ENCODE data around the gene HKDC1. TPM values are rescaled to one million over a fixed set of nuclear protein-coding genes. Genes with fewer than 3 reads are reported as not detected.
"Not testable (repeated sequence)": the region's sequence is repeated elsewhere in the genome, so short reads cannot be mapped to it uniquely, and the experiment has no call there.

HKDC1 gene
- total RNA-seq, 2 donors from 2014 or later: 1.7 to 8.2 TPM

- H3K36me3 Mint-ChIP-seq (ENCODE audit: low read depth); ATAC-seq: not testable (repeated sequence)
- H3K27me3 Mint-ChIP-seq: peaks cover 14% of the 10 kb centered on the region
Observed at GRCh38 chr10:69284402-69284801, 64.3 kb downstream of the HKDC1 start.

DNA sequence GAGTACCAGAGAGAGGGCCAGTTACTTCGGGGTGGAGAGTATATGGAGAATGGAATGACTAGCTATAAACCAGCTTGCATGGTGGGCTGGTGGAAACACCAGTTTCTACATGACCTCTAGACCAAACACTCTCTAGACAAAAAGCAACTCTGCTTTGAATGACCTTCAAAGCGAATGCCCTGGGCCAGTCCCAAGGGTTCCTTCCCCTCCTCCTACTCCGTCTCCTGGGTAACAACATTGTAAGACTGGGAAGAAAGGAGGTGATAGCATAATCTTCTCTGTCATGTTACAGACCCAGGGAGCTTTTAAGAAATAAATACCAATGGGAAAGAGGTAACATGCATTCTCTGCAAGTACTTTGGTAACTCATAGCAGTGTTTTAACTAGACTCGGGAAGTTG, 65.6 kb downstream of the HKDC1 start:
- H3K4me3 Mint-ChIP-seq: no peak overlapping the region
- no peak for DNase-seq
- ATAC-seq: no peak

More at GRCh38 chr10:69284402-69284801, 64.3 kb downstream of the HKDC1 start:
- H3K4me3 Mint-ChIP-seq; DNase-seq; H3K4me1 Mint-ChIP-seq; H3K9me3 ChIP-seq (ENCODE audit: control insufficient read depth, low read length, poor library complexity, severe bottlenecking); H3K27ac Mint-ChIP-seq: not testable (repeated sequence)

DNA sequence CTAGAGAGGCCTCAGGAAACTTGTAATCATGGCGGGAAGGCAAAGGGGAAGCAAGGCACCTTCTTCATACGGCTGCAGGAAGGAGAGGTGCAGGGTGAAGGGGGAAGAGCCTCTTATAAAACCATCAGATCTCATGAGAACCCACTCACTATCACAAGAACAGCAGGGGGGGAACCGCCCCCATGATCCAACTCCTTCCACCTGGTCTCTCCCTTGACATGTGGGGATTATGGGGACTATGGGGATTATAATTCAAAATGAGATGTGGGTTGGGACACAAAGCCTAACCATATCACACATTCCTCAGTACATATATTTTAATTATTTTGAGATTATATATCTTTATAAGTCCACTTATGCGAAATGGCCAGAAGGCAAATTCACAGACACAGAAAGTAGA, 67.0 kb downstream of the HKDC1 start:
- Mint-ChIP-seq H3K27ac (no peak overlapping the region), H3K4me1 (peaks cover 3% of the 10 kb centered on the region), H3K27me3 (peaks cover 6% of the 10 kb centered on the region), H3K36me3 (ENCODE audit: low read depth) (no peaks in the 10 kb centered on the region), H3K4me3 (no peak overlapping the region)
- H3K9me3 ChIP-seq (ENCODE audit: control insufficient read depth, low read length, poor library complexity, severe bottlenecking): no peaks in the 10 kb centered on the region
- DNase-seq (no peak), ATAC-seq (no peak)

More for the DNA sequence above, 65.6 kb downstream of the HKDC1 start:
- Mint-ChIP-seq H3K36me3 (ENCODE audit: low read depth) (no peaks in the 10 kb centered on the region), H3K27me3 (peaks cover 14% of the 10 kb centered on the region), H3K27ac (no peak overlapping the region), H3K4me1 (peaks cover 5% of the 10 kb centered on the region)
- no peaks in the 10 kb centered on the region for H3K9me3 ChIP-seq (ENCODE audit: control insufficient read depth, low read length, poor library complexity, severe bottlenecking)

GRCh38 chr10:69290993-69291392, 70.9 kb downstream of the HKDC1 start:
- ATAC-seq (no peak), DNase-seq (no peak)
- Mint-ChIP-seq H3K4me3 (no peak overlapping the region), H3K27ac (peak overlapping the region; percentile 39), H3K4me1 (peaks cover 5% of the 10 kb centered on the region), H3K36me3 (ENCODE audit: low read depth) (no peaks in the 10 kb centered on the region), H3K27me3 (peaks cover 7% of the 10 kb centered on the region)
- H3K9me3 ChIP-seq (ENCODE audit: control insufficient read depth, low read length, poor library complexity, severe bottlenecking): no peaks in the 10 kb centered on the region

- Mint-ChIP-seq H3K27ac (no peak overlapping the region), H3K36me3 (ENCODE audit: low read depth) (peaks cover 4% of the 10 kb centered on the region), H3K4me1 (peaks cover 3% of the 10 kb centered on the region), H3K27me3 (peaks cover 13% of the 10 kb centered on the region), H3K4me3 (no peak overlapping the region)
- no peak for ATAC-seq
- H3K9me3 ChIP-seq (ENCODE audit: control insufficient read depth, low read length, poor library complexity, severe bottlenecking): no peaks in the 10 kb centered on the region
- no peak for DNase-seq
Observed at GRCh38 chr10:69292459-69292858, 72.3 kb downstream of the HKDC1 start.

DNA sequence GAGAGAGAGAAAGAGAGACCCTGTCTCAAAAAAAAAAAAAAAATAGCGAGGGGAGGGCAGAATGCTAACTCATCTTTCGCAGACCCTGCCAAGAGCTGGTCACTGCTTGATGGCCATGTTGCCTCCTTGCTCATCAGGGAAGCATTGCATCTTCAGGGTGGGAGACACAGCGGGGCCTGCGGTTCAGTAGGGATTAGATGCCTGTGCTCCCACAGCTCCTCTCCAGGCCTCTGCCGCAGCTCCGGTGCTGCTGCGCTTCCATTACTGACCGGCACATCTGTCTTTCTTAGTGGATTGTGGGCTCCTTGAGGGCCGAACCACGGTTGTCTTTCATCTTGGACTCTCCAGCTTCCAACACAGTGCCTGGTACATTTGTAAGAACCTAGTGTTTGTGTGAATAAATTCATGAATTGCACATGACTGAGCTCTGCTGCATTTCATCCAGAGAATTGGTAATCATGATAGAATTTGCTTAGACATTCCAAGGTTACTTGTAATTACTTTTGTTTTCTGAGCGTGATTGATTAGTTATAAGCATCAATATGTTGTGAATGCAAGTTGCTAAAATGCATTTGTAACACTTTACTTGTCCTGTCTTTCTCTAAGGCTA, 75.0 kb downstream of the HKDC1 start:
- Mint-ChIP-seq H3K27ac (no peak overlapping the region), H3K36me3 (ENCODE audit: low read depth) (peaks cover 4% of the 10 kb centered on the region), H3K4me3 (no peak overlapping the region), H3K4me1 (peaks cover 3% of the 10 kb centered on the region), H3K27me3 (peaks cover 13% of the 10 kb centered on the region)
- ATAC-seq: no peak
- no peak for DNase-seq
- no peaks in the 10 kb centered on the region for H3K9me3 ChIP-seq (ENCODE audit: control insufficient read depth, low read length, poor library complexity, severe bottlenecking)

- no peak for DNase-seq
- no peaks in the 10 kb centered on the region for H3K27me3 Mint-ChIP-seq
- H3K9me3 ChIP-seq (ENCODE audit: control insufficient read depth, low read length, poor library complexity, severe bottlenecking): no peaks in the 10 kb centered on the region
- H3K4me1 Mint-ChIP-seq: no peaks in the 10 kb centered on the region
- no peaks in the 10 kb centered on the region for H3K36me3 Mint-ChIP-seq (ENCODE audit: low read depth)
- H3K27ac Mint-ChIP-seq: no peak overlapping the region
- H3K4me3 Mint-ChIP-seq: no peak overlapping the region
- no peak for ATAC-seq
Observed at GRCh38 chr10:69303632-69304051, 83.5 kb downstream of the HKDC1 start.

- no peak overlapping the region for H3K27ac Mint-ChIP-seq
- no peak for ATAC-seq
- DNase-seq: no peak
- no peaks in the 10 kb centered on the region for H3K36me3 Mint-ChIP-seq (ENCODE audit: low read depth)
- H3K27me3 Mint-ChIP-seq: no peaks in the 10 kb centered on the region
- H3K9me3 ChIP-seq (ENCODE audit: control insufficient read depth, low read length, poor library complexity, severe bottlenecking): no peaks in the 10 kb centered on the region
- H3K4me1 Mint-ChIP-seq: peaks cover 5% of the 10 kb centered on the region
- H3K4me3 Mint-ChIP-seq: no peak overlapping the region
Observed at GRCh38 chr10:69306421-69306820, 86.3 kb downstream of the HKDC1 start.

- DNase-seq: no peak
- no peaks in the 10 kb centered on the region for H3K36me3 Mint-ChIP-seq (ENCODE audit: low read depth)
- peaks cover 5% of the 10 kb centered on the region for H3K4me1 Mint-ChIP-seq
- H3K4me3 Mint-ChIP-seq: no peak overlapping the region
- H3K9me3 ChIP-seq (ENCODE audit: control insufficient read depth, low read length, poor library complexity, severe bottlenecking): no peaks in the 10 kb centered on the region
- no peak overlapping the region for H3K27ac Mint-ChIP-seq
- ATAC-seq: no peak
- H3K27me3 Mint-ChIP-seq: no peaks in the 10 kb centered on the region
Observed at GRCh38 chr10:69307434-69307833, 87.3 kb downstream of the HKDC1 start.

DNA sequence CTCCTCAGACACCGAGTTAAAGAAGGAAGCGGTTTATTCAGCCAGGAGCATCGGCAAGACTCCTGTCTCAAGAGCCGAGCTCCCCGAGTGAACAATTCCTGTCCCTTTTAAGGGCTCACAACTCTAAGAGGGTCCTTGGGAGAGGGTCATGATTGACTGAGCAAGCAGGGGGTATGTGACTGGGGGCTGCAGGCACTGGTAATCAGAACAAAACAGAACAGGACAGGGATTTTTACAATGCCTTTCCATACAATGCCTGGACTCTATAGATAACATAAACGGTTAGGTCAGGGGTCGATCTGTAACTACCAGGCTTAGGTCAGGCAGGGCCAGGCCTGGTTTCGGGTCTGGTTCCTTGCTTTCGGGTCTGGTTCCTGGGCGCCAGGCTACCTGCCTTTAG, 88.2 kb downstream of the HKDC1 start:
- not testable (repeated sequence) for H3K27ac Mint-ChIP-seq; H3K27me3 Mint-ChIP-seq; H3K9me3 ChIP-seq (ENCODE audit: control insufficient read depth, low read length, poor library complexity, severe bottlenecking); H3K36me3 Mint-ChIP-seq (ENCODE audit: low read depth); DNase-seq; H3K4me1 Mint-ChIP-seq; H3K4me3 Mint-ChIP-seq; ATAC-seq

- ATAC-seq (no peak), DNase-seq (no peak)
- Mint-ChIP-seq H3K27me3 (no peaks in the 10 kb centered on the region), H3K36me3 (ENCODE audit: low read depth) (no peaks in the 10 kb centered on the region), H3K4me3 (no peak overlapping the region), H3K4me1 (peaks cover 5% of the 10 kb centered on the region), H3K27ac (peak overlapping the region; percentile 74)
- no peaks in the 10 kb centered on the region for H3K9me3 ChIP-seq (ENCODE audit: control insufficient read depth, low read length, poor library complexity, severe bottlenecking)
Observed at GRCh38 chr10:69311309-69311708, 91.2 kb downstream of the HKDC1 start.

- no peak overlapping the region for H3K27ac Mint-ChIP-seq
- H3K4me1 Mint-ChIP-seq: peaks cover 8% of the 10 kb centered on the region
- ATAC-seq (no peak), DNase-seq (no peak)
- no peak overlapping the region for H3K4me3 Mint-ChIP-seq
- no peaks in the 10 kb centered on the region for H3K9me3 ChIP-seq (ENCODE audit: control insufficient read depth, low read length, poor library complexity, severe bottlenecking)
- H3K27me3 Mint-ChIP-seq: no peaks in the 10 kb centered on the region
- no peaks in the 10 kb centered on the region for H3K36me3 Mint-ChIP-seq (ENCODE audit: low read depth)
Observed at GRCh38 chr10:69312528-69312927, 92.4 kb downstream of the HKDC1 start.

DNA sequence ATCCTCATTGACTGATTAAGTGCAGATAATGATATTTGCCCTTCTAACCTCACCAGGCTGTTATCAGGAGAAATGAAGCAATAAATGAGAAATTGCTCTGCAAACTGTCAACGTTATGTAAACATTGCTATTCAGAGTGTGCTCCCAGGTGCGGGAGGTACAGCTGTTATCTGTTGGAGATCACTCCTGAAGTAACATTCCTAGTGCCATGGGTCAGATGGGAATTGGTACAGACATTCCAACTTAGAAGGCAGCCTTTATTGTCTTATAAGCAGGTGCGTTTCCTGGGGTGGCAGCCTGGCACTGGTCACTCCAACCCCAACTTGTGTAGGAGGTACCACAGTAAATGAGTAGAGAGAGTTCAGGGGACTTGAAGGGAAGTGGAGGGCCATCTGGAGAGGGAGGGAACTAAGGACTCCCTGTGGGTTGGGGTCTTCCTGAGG, 95.0 kb downstream of the HKDC1 start:
- Mint-ChIP-seq H3K27me3 (no peaks in the 10 kb centered on the region), H3K4me1 (peaks cover 13% of the 10 kb centered on the region), H3K27ac (peak overlapping the region; percentile 61), H3K36me3 (ENCODE audit: low read depth) (no peaks in the 10 kb centered on the region), H3K4me3 (no peak overlapping the region)
- ATAC-seq (no peak), DNase-seq (no peak)
- H3K9me3 ChIP-seq (ENCODE audit: control insufficient read depth, low read length, poor library complexity, severe bottlenecking): no peaks in the 10 kb centered on the region

DNA sequence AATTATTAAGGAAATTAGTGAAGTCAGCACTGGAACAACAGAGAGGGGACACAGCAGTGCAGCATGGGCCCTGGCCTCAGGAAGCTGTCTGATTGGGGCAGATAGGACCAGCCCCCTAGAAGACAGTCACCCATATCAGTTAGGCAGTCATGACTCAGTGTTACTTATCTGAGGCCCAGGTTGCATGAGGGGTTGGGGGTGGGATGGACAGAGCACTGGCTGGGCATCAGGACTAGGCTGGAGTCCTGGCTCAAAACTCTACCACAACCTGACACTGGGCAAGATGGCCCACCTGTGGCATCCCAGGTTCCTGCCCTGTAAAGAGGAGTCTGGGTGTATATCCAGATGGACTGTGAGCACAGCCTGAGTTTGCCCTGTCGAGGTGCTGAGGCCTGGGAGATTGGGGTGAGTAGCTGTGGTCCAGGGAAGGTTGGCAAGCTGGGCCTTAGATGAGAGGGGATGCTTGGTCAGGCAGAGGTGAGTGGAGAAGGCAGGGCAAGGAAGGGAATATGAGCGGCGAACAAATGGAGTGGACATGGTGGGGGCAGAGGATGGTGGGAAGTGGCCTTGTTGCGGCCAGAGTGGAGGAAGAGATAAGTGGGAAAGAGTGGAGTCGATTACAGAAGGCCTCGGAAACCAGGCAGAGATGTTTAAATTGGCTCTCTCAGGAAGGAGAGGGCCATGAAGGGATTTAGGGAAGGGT, 95.6 kb downstream of the HKDC1 start:
- peaks cover 15% of the 10 kb centered on the region for H3K4me1 Mint-ChIP-seq
- H3K4me3 Mint-ChIP-seq: peak overlapping the region; percentile 59
- DNase-seq (no peak), ATAC-seq (no peak)
- H3K27ac Mint-ChIP-seq: no peak overlapping the region
- H3K36me3 Mint-ChIP-seq (ENCODE audit: low read depth): no peaks in the 10 kb centered on the region
- no peaks in the 10 kb centered on the region for H3K9me3 ChIP-seq (ENCODE audit: control insufficient read depth, low read length, poor library complexity, severe bottlenecking)
- H3K27me3 Mint-ChIP-seq: no peaks in the 10 kb centered on the region

Measured in T-helper 17 cell (primary cell).